Cardiac muscle cell (in vitro differentiated cells and primary cell): ENCODE results near the gene AUTS2. TPM values are rescaled to one million over a fixed set of nuclear protein-coding genes. Genes with fewer than 3 reads are reported as not detected.

Experiments used
- DNase-seq, 2 donors: peaks; one replicate each; pipeline versions ENCODE4 v3.0.0 to v3.0.0-alpha.2; 2010 to 2017; ENCODE audit warnings: low read depth in 1 of 2, low spot score in 1 of 2
- H3K27ac ChIP-seq: fragments of 200-600 bp; sonication (generic); 2 replicates; pipeline ENCODE4 v1.5.1; 2016
- H3K27me3 ChIP-seq: fragments of 200-600 bp; sonication (generic); 2 replicates; pipeline ENCODE4 v1.6.0; 2016; ENCODE audit warnings: control low read depth
- H3K36me3 ChIP-seq: fragments of 200-600 bp; sonication (generic); 2 replicates; pipeline ENCODE4 v1.5.1; 2016; ENCODE audit warnings: control low read depth
- H3K4me1 ChIP-seq: fragments of 200-600 bp; sonication (generic); 2 replicates; pipeline ENCODE4 v1.8.1; 2017; ENCODE audit warnings: low read depth, mild to moderate bottlenecking, mixed run types
- H3K4me3 ChIP-seq: fragments of 200-600 bp; sonication (generic); 2 replicates; pipeline ENCODE4 v1.5.1; 2016; ENCODE audit warnings: mild to moderate bottlenecking
- H3K9me3 ChIP-seq: fragments of 200-600 bp; sonication (generic); 2 replicates; pipeline ENCODE4 v1.5.1; 2017; ENCODE audit warnings: low read depth, mild to moderate bottlenecking, control low read depth
- polyA plus RNA-seq: library from polyadenylated mRNA; unstranded; fragments of >200 nt; fragmentation: Nextera tagmentation; extraction: Ambion mirVana; gene quantifications from 2 replicates; pipeline ENCODE4 v1.2.1, GENCODE V29; 2016
- total RNA-seq: library from RNA; depleted of rRNA; stranded (reverse); fragments of >200 nt; gene quantifications from 2 replicates; pipeline ENCODE4 v1.2.3, GENCODE V29; 2016
- TF ChIP-seq, protein P1 (sequence below): IDR thresholded peaks from 2 replicates; pipeline ENCODE4 v1.5.1; 2012; ENCODE audit warnings: low read depth, mild to moderate bottlenecking, low read length

Gene AUTS2
- total and polyA plus RNA-seq, 2 experiments from 2014 or later, result 41.0 to 45.5 TPM

DNA sequence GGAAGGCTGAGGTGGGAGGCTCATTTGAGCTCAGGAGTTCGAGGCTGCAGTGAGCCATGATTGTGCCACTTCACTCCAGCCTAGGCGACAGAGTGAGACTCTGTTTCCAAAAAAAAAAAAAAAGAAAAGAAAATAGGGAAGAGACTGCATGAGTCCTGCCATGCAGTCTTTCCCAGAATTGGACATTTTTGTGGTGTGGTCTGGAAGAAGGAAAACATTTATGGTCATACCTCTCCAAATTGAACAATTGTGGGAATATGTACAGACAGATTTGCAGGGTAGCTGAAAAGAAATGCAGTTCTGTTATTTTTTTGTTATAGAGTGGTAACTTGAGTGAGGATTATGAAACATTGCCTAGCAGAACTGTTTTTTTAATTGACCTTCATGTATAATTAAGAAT lies 198.1 kb downstream of the AUTS2 start:
- DNase-seq, result no peak
- H3K9me3 ChIP-seq, result no peaks in the 10 kb centered on the region
- peaks cover 35% of the 10 kb centered on the region for H3K4me1 ChIP-seq
- no peak overlapping the region for H3K27ac ChIP-seq
- H3K4me3 ChIP-seq, result no peak overlapping the region
- TF ChIP-seq, protein P1, sequence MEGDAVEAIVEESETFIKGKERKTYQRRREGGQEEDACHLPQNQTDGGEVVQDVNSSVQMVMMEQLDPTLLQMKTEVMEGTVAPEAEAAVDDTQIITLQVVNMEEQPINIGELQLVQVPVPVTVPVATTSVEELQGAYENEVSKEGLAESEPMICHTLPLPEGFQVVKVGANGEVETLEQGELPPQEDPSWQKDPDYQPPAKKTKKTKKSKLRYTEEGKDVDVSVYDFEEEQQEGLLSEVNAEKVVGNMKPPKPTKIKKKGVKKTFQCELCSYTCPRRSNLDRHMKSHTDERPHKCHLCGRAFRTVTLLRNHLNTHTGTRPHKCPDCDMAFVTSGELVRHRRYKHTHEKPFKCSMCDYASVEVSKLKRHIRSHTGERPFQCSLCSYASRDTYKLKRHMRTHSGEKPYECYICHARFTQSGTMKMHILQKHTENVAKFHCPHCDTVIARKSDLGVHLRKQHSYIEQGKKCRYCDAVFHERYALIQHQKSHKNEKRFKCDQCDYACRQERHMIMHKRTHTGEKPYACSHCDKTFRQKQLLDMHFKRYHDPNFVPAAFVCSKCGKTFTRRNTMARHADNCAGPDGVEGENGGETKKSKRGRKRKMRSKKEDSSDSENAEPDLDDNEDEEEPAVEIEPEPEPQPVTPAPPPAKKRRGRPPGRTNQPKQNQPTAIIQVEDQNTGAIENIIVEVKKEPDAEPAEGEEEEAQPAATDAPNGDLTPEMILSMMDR, result no peak
- no peaks in the 10 kb centered on the region for H3K27me3 ChIP-seq
- no peaks in the 10 kb centered on the region for H3K36me3 ChIP-seq

DNA sequence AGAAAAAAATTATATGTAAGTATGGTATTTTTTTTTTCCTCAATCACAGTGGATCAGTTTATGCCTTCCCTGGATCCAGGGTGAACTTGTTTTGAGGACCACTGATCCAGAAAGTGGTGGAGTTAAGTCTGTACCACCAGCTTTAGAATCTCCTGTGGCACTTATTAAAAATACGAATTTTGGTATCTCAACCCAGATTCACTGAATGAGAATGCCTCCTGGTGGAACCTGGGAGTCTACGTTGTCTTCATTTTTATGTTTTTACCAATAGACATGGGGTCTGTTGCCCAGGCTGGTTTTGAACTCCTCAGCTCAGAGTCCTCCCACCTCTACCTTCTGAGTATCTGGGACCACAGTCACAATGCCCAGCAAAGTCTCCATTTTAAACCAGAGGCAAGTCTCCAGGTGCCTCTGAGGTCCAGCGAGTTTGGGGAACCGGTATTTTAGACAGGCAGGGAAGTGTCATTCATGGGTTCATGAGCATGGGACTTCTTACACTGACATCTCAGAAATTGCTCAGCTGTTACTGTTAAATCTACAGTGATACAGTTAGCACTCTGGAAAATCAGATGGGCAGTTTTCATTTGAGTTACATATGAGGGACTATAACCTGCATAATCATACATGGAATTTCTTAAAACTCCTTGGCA lies 200.9 kb downstream of the AUTS2 start:
- Histone ChIP-seq H3K27ac (no peak overlapping the region), H3K9me3 (no peaks in the 10 kb centered on the region), H3K4me1 (peaks cover 50% of the 10 kb centered on the region), H3K36me3 (no peaks in the 10 kb centered on the region), H3K4me3 (no peak overlapping the region), H3K27me3 (no peaks in the 10 kb centered on the region)
- DNase-seq, result no peak
- TF ChIP-seq, protein P1, result no peak

DNA sequence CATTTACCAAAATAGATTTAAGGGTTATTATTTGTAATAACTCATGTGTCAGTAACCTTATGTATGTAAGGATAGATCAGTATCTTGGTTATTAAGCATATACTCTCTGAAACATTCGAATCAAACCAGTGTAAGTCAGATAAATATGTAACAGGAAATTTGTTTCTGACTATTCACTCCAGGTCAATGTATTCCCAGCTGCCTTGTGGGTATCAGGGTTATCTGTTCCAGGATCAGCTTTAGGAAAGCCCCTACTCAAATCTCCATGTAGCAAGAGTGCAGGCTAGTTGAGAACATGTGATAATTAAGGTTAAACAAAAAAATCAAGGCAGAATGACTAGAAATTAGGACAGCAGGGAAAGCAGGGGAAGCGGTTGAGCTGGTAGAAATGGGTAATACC lies 201.7 kb downstream of the AUTS2 start:
- Histone ChIP-seq H3K27me3 (no peaks in the 10 kb centered on the region), H3K27ac (peak overlapping the region; percentile 64), H3K4me1 (peaks cover 52% of the 10 kb centered on the region), H3K9me3 (no peaks in the 10 kb centered on the region), H3K4me3 (no peak overlapping the region), H3K36me3 (no peaks in the 10 kb centered on the region)
- TF ChIP-seq, protein P1, result no peak
- no peak for DNase-seq

DNA sequence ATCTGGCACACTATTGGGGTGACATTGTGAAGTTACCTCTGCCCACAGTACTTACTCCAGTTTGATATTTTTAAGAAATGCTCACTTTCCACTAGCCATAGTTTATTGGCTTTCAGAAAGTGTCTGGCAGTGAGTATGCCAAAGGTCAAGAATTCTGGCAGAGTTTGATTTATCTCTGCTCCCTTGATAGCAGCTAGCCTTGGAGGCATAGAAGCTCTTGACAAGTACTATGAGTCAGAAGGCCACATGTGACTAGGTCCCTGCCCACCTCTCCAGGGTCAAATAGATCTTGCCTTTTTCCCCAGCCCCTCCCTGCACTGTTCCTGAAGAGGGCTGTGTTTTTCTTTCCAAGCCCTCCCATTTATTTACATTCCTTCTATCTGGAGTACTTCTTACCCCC lies 202.2 kb downstream of the AUTS2 start:
- TF ChIP-seq, protein P1, result no peak
- peak overlapping the region; percentile 64 for H3K27ac ChIP-seq
- H3K36me3 ChIP-seq, result no peaks in the 10 kb centered on the region
- H3K4me3 ChIP-seq, result no peak overlapping the region
- no peaks in the 10 kb centered on the region for H3K27me3 ChIP-seq
- H3K4me1 ChIP-seq, result peaks cover 57% of the 10 kb centered on the region
- H3K9me3 ChIP-seq, result no peaks in the 10 kb centered on the region
- DNase-seq, result peak; percentile 54 to 76

DNA sequence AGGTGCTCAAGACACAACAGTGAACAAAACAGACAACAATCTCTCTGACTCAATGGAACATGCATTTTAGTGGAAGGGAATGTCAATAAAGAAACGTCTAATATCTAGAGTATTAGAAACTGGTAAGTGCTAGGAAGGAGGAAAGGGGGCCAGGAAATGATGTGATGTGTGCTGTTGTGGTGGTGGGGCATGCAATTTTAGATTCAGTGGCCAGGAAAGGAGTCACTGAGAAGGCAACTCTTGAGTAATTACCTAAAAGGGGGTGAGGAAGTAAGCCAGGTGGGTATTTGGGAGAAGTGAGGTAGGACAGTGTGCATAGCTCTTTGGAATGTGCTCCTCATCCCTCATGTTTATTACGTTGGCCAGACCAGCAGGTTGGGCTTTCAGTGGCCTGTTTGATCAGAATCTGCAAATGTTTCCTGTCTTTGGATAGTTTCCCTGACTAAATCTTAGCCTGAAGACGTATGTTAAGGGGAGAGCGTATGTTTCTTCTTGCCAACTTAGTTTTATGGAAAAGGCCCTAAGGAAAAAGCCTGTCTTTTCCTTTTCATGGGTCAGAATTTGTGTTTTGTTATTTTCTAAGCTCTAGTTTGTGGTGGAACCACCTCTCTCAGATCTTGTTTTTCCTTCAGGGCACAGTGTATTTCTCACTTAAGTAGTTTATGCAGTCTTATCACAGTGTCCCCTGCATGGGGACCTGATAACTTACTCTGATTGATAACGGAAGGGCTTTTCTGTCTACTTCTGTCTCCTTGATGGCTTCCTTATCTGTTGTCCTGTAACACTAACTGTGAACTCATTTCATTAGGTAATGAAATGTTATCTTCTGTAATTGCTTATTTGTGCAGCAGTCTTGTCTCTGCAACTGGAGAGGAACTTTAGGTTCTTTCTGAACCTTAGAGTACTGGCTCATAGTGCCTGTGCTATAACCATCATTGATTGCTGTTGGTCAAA lies 203.7 kb downstream of the AUTS2 start:
- Histone ChIP-seq H3K4me1 (peaks cover 59% of the 10 kb centered on the region), H3K27ac (peak overlapping the region; percentile 76), H3K4me3 (no peak overlapping the region), H3K9me3 (no peaks in the 10 kb centered on the region), H3K36me3 (no peaks in the 10 kb centered on the region), H3K27me3 (no peaks in the 10 kb centered on the region)
- TF ChIP-seq, protein P1, result no peak
- no peak for DNase-seq
